NCI-H128 (cell line): ENCODE data around the gene FLNA.
"Not testable (repeated sequence)": the region's sequence is repeated elsewhere in the genome, so short reads cannot be mapped to it uniquely, and the experiment has no call there.

Source experiments
- DNase-seq: peaks from one replicate; lab custom pipeline; 2025; ENCODE audit not compliant: unreplicated experiment; lab: John Stamatoyannopoulos, UW

FLNA gene

DNA sequence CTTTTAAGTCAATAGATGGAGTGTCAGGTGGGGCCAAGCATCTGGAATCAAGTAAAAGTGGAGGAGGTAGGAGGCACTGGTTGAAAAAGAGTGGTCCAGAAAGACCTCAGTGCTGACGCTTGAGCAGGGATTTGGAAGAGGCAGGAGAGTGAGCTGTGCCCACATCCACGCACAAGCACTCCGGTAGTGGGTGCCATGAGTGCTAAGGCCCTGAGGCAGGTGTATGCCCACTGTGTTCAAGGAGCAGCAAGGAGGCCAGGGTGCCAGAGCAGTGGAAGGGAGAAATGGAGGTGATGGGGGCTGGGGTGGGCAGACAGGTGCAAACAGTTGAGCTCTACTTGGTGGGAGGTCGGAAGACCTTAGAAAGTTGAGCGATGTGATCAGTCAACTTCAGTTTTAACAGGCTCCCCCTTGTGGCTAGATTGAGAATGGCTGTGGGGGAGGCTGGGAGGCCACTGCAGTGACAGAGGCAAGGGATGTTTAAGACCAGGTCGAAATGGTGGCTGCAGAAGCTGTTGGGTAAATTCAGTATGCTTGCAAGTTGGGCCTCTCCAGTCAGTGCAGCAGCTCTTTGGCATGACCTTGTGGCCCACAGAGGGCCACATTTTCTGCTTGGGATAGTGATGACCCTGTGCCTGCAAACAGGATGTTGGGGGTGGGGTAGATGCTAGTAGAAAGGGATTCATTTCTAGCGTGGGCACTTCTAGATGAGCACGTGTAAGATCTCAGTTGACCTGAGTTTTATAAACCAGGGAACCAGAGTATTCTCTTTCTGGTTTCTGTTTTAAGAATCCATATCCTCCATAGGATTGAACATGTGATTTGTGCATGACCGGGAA is 66.1 kb downstream of the FLNA start:
- DNase-seq, result peak; percentile 0

DNA sequence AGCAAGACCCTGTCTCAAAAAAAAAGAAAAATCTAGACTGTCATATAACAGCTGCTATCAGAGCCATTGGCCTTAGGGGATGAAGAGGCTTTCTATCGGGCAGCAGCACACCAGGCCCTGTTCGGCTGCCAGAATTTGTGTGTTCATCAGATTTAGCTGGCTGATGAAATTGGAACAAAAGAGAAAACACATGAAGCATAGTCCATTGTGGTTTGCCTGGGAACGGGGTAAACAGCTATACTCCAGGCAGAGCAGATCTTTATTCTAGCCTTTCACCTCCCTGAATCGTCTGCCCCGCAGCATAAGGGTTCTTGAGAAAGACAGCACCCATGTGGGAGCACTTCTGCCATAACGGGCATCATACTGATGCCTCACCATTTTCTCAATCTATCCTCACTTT is 67.2 kb downstream of the FLNA start:
- DNase-seq, result no peak

DNA sequence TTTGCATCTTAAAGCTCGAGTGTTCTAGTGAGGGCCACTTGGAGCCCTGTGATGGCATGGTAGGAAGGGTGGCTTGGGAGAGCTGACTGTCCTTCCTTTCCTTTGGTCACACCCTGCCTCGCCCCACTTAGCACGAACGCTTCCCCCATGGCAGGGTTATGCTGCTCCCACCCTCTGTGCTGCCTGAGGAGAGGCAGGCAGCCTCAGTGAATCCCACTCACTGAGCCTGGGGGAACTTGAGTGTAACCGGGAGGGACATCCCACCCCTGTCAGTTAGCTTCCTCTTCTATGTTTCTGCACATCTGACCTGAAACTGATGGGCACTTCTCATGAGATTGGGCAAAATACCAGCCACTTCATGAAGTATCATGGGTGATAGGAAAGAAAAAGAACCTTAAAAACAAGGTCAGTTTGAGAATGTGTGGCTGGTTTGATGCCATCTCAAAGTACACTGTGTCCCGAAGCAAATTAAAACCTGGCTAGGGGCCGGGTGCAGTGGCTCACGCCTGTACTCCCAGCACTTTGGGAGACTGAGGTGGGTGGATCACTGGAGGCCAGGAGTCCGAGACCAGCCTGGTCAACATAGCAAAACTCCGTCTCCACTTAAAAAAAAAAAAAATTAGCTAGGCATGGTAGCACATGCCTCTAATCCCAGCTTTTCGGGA is 68.8 kb downstream of the FLNA start:
- no peak for DNase-seq

- DNase-seq, result no peak
Observed at GRCh38 chrX:154304846-154305245, 69.6 kb downstream of the FLNA start.

DNA sequence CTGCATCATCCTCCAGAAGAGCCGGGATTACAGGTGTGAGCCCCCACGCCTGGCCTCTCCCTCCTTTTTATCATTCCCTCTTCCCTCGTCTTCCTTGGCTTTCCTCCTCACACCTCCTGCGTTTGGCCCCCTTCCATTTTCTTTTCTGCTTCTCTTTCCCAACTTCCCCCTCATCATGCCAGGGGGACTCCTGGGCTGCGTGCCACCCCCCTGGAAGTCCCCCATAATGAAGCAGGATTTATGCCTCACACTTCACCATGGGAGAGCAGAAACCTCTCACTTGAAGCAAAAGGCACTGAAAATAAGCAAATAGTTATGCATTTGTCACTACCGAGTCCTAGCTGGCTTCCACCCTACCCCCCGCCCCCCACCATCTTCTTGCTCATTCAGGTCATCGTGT is 71.0 kb downstream of the FLNA start:
- no peak for DNase-seq

DNA sequence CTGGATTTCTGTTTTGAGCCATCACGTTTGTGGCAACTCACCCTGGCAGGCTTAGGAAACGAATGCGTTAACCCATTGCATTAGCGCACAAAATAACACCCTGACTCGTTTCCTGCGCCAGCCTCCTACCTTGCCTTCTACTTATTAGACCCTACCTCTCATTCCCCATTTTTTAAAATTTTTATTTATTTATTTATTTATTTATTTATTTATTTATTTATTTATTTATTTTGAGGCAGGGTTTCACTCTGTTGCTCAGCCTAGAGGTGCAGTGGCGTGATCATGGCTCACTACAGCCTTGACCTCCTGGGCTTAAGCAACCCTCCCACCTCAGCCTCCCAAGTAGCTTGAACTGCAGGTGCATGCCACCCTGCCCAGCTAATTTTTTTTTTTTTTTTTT is 71.4 kb downstream of the FLNA start:
- not testable (repeated sequence) for DNase-seq

DNA sequence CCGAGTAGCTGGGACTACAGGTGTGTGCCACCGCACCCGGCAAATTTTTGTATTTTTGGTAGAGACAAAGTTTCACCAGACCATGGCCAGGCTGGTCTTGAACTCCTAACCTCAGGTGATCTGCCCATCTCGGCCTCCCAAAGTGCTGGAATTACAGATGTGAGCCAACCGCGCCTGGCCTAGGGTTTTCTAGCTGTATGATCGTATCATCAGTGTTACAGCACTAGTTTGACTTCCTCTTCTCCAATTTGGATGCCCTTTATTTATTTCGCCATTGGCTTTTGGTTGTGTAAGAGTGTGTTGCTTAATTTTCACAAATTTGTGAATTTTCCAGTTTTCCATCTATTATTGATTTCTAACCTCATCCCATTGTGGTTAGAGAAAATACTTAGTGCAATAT is 73.6 kb downstream of the FLNA start:
- DNase-seq, result no peak
